Suprapubic skin (tissue), 4 donors: ENCODE data around the gene OCEL1. TPM values are rescaled to one million over a fixed set of nuclear protein-coding genes. Genes with fewer than 3 reads are reported as not detected.

ENCODE experiments used
- DNase-seq, 2 donors: peaks; one replicate each; pipeline ENCODE4 v3.0.0-alpha.2; 2019; ENCODE audit warnings: low spot score in 2 of 2
- H3K27ac ChIP-seq: fragments of 200-600 bp; sonication (generic); one replicate; pipeline ENCODE4 v1.5.1; 2019
- H3K27me3 ChIP-seq: fragments of 200-600 bp; sonication (generic); one replicate; pipeline ENCODE4 v1.5.1; 2019
- H3K36me3 ChIP-seq: fragments of 200-600 bp; sonication (generic); one replicate; pipeline ENCODE4 v1.5.1; 2019
- H3K4me1 ChIP-seq: fragments of 200-600 bp; sonication (generic); one replicate; pipeline ENCODE4 v1.5.1; 2019
- H3K4me3 ChIP-seq: fragments of 200-600 bp; sonication (generic); one replicate; pipeline ENCODE4 v1.5.1; 2019; ENCODE audit warnings: mild to moderate bottlenecking
- H3K9me3 ChIP-seq: fragments of 200-600 bp; sonication (generic); one replicate; pipeline ENCODE4 v1.5.1; 2019
- CTCF ChIP-seq, 2 donors: fragments of 200-600 bp in 1 of 2; fragments of 450-650 bp in 1 of 2; sonication (generic) in 1 of 2; IDR thresholded peaks; one replicate each; pipeline ENCODE4 v1.5.1; 2016 to 2019; ENCODE audit warnings: antibody characterized with exemption in 2 of 2, mild to moderate bottlenecking in 1 of 2, moderate library complexity in 1 of 2
- EP300 ChIP-seq: sonication (generic); formaldehyde crosslinking; IDR thresholded peaks from one replicate; pipeline ENCODE4 v1.6.1; 2017; ENCODE audit warnings: antibody characterized with exemption
- POLR2A ChIP-seq, 2 donors: fragments of 450-650 bp; IDR thresholded peaks; one replicate each; pipeline ENCODE4 v1.6.1; 2017; ENCODE audit warnings: antibody characterized with exemption in 2 of 2, mild to moderate bottlenecking in 2 of 2, moderate library complexity in 2 of 2
- POLR2AphosphoS5 ChIP-seq, 3 donors: sonication (generic); formaldehyde crosslinking; IDR thresholded peaks; one replicate each; pipeline ENCODE4 v1.6.1; 2017; ENCODE audit warnings: antibody characterized with exemption in 3 of 3
- WGBS: methylation state at CpG from one replicate; pipeline ENCODE4 v1.1.5; 2018; 5-methylcytosine and 5-hydroxymethylcytosine counted together
- total RNA-seq, 4 donors: library from RNA; depleted of rRNA; stranded (reverse); fragments of >200 nt; gene quantifications; one replicate each; pipeline ENCODE4 v1.1.0, GENCODE V29; 2016

Gene OCEL1
- total RNA-seq, 4 donors from 2014 or later = 2.7 to 9.7 (median 4.8) TPM

GRCh38 chr19:17211547-17212446 lies 14.2 kb upstream of the OCEL1 start:
- H3K4me1 ChIP-seq = peaks cover 12% of the 10 kb centered on the region
- 92% methylated on average over 32 of the region's 58 CpGs for WGBS
- DNase-seq = no peak
- H3K36me3 ChIP-seq = peaks cover 49% of the 10 kb centered on the region
- H3K27ac ChIP-seq = no peak overlapping the region
- H3K4me3 ChIP-seq = no peak overlapping the region
- H3K9me3 ChIP-seq = no peaks in the 10 kb centered on the region
- no peaks in the 10 kb centered on the region for H3K27me3 ChIP-seq
- TF ChIP-seq POLR2AphosphoS5 (IDR thresholded peaks at IDR 0.05) (no peak), EP300 (no peak), POLR2A (IDR thresholded peaks at IDR 0.05) (no peak)

- Histone ChIP-seq H3K27me3 (no peaks in the 10 kb centered on the region), H3K4me3 (no peak overlapping the region), H3K27ac (no peak overlapping the region), H3K36me3 (peaks cover 53% of the 10 kb centered on the region), H3K4me1 (peaks cover 12% of the 10 kb centered on the region), H3K9me3 (no peaks in the 10 kb centered on the region)
- 75% methylated on average over 5 of the region's 5 CpGs for WGBS
- TF ChIP-seq CTCF (IDR thresholded peaks at IDR 0.05) (no peak), EP300 (no peak), POLR2AphosphoS5 (IDR thresholded peaks at IDR 0.05) (no peak), POLR2A (IDR thresholded peaks at IDR 0.05) (no peak)
- DNase-seq = no peak
Observed at GRCh38 chr19:17213334-17213733, 12.7 kb upstream of the OCEL1 start.

- Histone ChIP-seq H3K36me3 (peaks cover 44% of the 10 kb centered on the region), H3K4me3 (peak overlapping the region; percentile 72), H3K4me1 (peaks cover 12% of the 10 kb centered on the region), H3K27me3 (no peaks in the 10 kb centered on the region), H3K27ac (peak overlapping the region; percentile 92), H3K9me3 (no peaks in the 10 kb centered on the region)
- TF ChIP-seq CTCF (IDR thresholded peaks at IDR 0.05) = no peak
- TF ChIP-seq EP300 = no peak
- no peak for TF ChIP-seq POLR2AphosphoS5 (IDR thresholded peaks at IDR 0.05)
- TF ChIP-seq POLR2A (IDR thresholded peaks at IDR 0.05) = no peak
- no peak for DNase-seq
- WGBS = 26% methylated on average over 12 of the region's 16 CpGs
Observed at GRCh38 chr19:17214508-17215126, 11.4 kb upstream of the OCEL1 start.

GRCh38 chr19:17215127-17215971 lies 10.7 kb upstream of the OCEL1 start, which contains the start of gene USE1:
Gene USE1, plus strand, starts transcription at chr19:17215357. Its CDS starts 49 bp downstream, at chr19:17215406.
- Histone ChIP-seq H3K27ac (peak within 1 kb of the TSS; percentile 92), H3K4me1 (peaks cover 18% of the 10 kb centered on the region), H3K36me3 (peaks cover 38% of the 10 kb centered on the region), H3K27me3 (no peaks in the 10 kb centered on the region), H3K9me3 (no peaks in the 10 kb centered on the region), H3K4me3 (peak within 1 kb of the TSS; percentile 72)
- 4% methylated on average over 19 of the region's 56 CpGs for WGBS
- peak; percentile 96 for DNase-seq
- TF ChIP-seq EP300 (no peak), POLR2A (IDR thresholded peaks at IDR 0.05) (peak in 1 of 2 donors; percentile 58), POLR2AphosphoS5 (IDR thresholded peaks at IDR 0.05) (peak in 2 of 3 donors; percentile 85 to 92)

- H3K4me1 ChIP-seq = peaks cover 21% of the 10 kb centered on the region
- H3K27ac ChIP-seq = no peak overlapping the region
- WGBS = 66% methylated on average over 13 of the region's 13 CpGs
- H3K4me3 ChIP-seq = peak overlapping the region; percentile 72
- no peaks in the 10 kb centered on the region for H3K9me3 ChIP-seq
- peaks cover 30% of the 10 kb centered on the region for H3K36me3 ChIP-seq
- no peaks in the 10 kb centered on the region for H3K27me3 ChIP-seq
- TF ChIP-seq POLR2A (IDR thresholded peaks at IDR 0.05) (no peak), POLR2AphosphoS5 (IDR thresholded peaks at IDR 0.05) (no peak), CTCF (IDR thresholded peaks at IDR 0.05) (no peak), EP300 (no peak)
- no peak for DNase-seq
Observed at GRCh38 chr19:17216058-17216670, 9.9 kb upstream of the OCEL1 start.
